Epithelial cell of proximal tubule (primary cell): ENCODE results near the gene LURAP1L. TPM values are rescaled to one million over a fixed set of nuclear protein-coding genes. Genes with fewer than 3 reads are reported as not detected.

Experiments
- DNase-seq: peaks from one replicate; pipeline ENCODE4 v3.0.0-alpha.2; 2011; ENCODE audit warnings: low read depth
- H3K4me3 ChIP-seq: 2 replicates; pipeline ENCODE4 v1.5.1; 2011; ENCODE audit warnings: low read depth, mild to moderate bottlenecking, low read length
- total RNA-seq: library from RNA; depleted of rRNA; stranded (reverse); fragments of >200 nt; gene quantifications from 2 replicates; pipeline ENCODE4 v1.2.3, GENCODE V29; 2015
- TF ChIP-seq, protein P1 (sequence below): conservative IDR thresholded peaks from 2 replicates; pipeline ENCODE4 v1.5.1; 2012; ENCODE audit warnings: low read depth, mild to moderate bottlenecking, low read length

LURAP1L gene, protein sequence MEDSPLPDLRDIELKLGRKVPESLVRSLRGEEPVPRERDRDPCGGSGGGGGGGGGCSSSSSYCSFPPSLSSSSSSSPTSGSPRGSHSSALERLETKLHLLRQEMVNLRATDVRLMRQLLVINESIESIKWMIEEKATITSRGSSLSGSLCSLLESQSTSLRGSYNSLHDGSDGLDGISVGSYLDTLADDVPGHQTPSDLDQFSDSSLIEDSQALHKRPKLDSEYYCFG
- total RNA-seq: 5.2 and 11.8 TPM in 2 replicates

DNA sequence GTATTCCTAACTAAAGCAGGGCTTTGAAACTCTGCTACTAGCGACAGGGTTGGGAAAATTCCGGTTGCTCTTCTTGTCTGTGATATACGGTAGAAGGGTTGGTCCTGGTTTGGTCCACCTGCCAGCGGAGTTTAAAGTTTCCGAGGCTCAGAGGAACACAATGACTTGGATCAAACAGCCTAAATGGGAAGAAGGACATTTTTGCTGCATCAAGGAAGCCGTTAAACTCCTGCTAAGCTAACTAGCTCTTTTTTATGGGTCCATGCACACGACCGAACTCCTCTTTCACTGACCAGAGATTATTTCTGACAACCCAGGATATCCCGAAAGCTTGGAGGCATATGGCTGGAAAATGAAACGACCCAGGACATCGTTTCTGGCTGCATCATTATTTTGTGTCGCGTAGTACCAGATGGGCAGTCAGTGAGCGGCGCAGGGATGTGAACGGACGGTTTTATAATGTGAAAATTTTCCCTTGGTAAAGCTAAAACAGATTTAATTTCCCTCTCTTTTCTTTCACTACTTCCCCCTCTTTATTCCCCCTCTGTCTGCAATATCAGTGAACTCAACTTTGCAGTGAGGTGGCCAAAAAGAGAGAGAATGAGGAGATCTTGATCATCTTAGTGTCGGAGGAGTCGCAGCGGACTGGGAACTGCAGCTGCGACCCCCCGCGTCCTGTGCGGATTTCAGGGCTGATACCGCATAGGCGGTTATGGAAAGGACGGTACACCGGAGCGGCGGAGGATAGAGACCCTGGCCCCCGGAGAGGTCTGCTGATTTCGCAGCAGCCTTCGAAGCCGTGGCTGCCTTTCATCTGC is at the start of gene LURAP1L:
Gene LURAP1L, plus strand, starts transcription at position 160 of the 818 bp plus-strand sequence. CDS start 696 bp downstream, outside the sequence.
- DNase-seq: peak; percentile 79
- peak within 1 kb of the TSS; percentile 87 for H3K4me3 ChIP-seq
- TF ChIP-seq, protein P1, sequence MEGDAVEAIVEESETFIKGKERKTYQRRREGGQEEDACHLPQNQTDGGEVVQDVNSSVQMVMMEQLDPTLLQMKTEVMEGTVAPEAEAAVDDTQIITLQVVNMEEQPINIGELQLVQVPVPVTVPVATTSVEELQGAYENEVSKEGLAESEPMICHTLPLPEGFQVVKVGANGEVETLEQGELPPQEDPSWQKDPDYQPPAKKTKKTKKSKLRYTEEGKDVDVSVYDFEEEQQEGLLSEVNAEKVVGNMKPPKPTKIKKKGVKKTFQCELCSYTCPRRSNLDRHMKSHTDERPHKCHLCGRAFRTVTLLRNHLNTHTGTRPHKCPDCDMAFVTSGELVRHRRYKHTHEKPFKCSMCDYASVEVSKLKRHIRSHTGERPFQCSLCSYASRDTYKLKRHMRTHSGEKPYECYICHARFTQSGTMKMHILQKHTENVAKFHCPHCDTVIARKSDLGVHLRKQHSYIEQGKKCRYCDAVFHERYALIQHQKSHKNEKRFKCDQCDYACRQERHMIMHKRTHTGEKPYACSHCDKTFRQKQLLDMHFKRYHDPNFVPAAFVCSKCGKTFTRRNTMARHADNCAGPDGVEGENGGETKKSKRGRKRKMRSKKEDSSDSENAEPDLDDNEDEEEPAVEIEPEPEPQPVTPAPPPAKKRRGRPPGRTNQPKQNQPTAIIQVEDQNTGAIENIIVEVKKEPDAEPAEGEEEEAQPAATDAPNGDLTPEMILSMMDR: no peak

DNA sequence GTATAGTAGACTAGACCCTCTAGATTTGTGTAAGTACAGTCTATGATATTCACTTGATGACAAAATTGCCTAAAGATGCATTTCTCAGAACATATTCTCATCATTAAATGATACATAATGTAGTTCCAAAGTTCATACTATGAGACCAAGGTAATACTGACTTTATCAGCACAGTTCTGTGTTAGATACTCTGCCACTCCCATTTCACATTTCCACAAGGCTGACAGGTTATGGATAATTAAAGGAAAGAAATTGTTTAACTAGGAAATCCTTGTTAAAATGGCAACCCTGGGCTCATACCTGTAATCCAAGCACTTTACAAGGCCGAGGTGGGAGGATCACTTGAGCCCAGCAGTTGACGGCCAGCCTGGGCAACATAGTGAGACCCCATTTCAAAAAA is 48.0 kb upstream of the LURAP1L start:
- DNase-seq: no peak
- H3K4me3 ChIP-seq: no peak overlapping the region
- TF ChIP-seq, protein P1: no peak

DNA sequence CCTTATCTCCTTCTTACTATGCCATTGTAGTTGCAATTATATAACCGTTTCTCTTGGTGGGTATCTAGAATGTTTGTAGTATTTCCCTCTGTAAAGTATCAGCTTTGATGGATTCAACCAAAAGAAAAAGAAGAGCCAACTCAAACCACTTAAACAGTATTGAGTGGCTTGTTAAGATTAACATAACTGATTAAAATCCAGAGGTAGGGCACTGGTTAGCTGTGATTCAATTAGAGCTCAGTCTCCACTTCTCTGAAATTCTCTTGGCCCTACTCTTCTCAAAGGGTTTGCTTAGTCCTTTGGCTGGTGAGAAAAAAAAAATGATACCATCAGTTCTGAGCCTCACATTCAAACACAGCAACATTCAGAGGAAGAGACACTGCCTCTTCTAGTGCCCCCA is 44.6 kb upstream of the LURAP1L start:
- no peak for DNase-seq
- TF ChIP-seq, protein P1: no peak
- H3K4me3 ChIP-seq: no peak overlapping the region

DNA sequence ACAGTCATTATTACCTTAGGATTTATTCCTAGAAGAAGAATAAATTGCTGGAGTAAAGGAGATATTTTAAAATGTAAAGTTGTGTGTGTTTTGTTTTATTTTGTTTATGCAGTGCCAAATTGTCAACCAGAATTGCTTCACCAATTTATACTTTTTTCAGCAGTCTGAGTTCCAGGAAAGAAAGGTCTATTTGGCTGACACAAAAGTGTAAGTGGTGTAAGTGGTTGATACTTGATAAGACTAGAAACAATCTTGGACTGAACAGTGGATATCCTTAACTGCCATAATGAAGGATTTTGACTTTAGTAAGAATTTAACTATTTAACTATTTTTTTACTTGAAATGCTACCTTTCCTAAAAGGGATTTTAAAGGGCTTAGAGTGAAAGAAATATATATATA is 43.9 kb upstream of the LURAP1L start:
- TF ChIP-seq, protein P1: no peak
- H3K4me3 ChIP-seq: no peak overlapping the region
- DNase-seq: no peak

DNA sequence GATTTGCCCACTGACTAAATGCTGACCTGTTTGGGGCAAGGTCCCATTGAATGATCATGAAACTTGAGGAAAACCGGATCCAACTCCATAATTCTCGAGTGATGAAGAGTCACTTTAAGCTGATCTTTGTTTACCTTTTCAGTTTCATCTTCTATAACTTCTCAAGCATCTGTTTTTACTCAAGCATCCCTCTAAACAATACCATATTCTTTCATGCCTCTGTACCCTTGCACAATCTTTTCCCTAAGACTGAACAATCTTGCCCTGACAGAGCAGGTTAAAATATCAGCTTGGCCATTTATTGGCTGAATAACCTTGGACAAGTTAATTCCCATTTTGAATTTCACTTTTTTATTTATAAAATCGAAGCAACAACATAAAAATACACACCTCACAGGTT is 41.8 kb upstream of the LURAP1L start:
- DNase-seq: no peak
- TF ChIP-seq, protein P1: no peak
- no peak overlapping the region for H3K4me3 ChIP-seq

DNA sequence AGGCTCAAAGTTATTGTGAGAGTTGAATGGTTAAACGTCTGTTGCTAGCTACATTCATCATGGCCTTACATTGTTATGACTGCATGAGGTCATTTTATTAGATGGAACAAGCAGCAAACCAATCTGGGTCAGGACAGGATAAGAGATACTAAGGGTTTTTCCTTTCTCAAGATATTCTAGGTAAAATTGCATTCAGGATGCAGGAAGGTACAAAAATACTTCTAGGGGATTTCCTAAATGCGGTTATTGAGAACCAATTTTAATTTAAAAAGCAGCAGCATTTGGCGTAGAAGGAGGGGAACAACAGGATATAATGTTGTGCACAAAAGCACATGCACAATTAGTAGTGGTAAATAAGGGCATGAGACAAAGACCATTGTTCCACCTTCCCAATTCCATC is 39.2 kb upstream of the LURAP1L start:
- H3K4me3 ChIP-seq: no peak overlapping the region
- DNase-seq: no peak
- TF ChIP-seq, protein P1: no peak
